Endothelial cell (in vitro differentiated cells): ENCODE results near the gene UBE2E1. TPM values are rescaled to one million over a fixed set of nuclear protein-coding genes. Genes with fewer than 3 reads are reported as not detected.

Source experiments
- DNase-seq: peaks from one replicate; pipeline ENCODE4 v3.0.0; 2021; ENCODE audit warnings: low spot score
- H3K27ac Mint-ChIP-seq: one replicate; pipeline ENCODE4 v1.8.0; 2021; ENCODE audit warnings: mixed read lengths, inconsistent platforms; ENCODE audit not compliant: unreplicated experiment
- H3K27me3 Mint-ChIP-seq: one replicate; pipeline ENCODE4 v1.8.0; 2021; ENCODE audit warnings: mild to moderate bottlenecking, moderate library complexity, mixed read lengths, inconsistent platforms; ENCODE audit not compliant: unreplicated experiment
- H3K36me3 Mint-ChIP-seq: one replicate; pipeline ENCODE4 v1.8.0; 2021; ENCODE audit warnings: mild to moderate bottlenecking, low read depth, mixed read lengths, inconsistent platforms; ENCODE audit not compliant: unreplicated experiment
- H3K4me1 Mint-ChIP-seq: one replicate; pipeline ENCODE4 v1.8.0; 2021; ENCODE audit warnings: mild to moderate bottlenecking, mixed read lengths, inconsistent platforms; ENCODE audit not compliant: unreplicated experiment
- H3K4me3 Mint-ChIP-seq: one replicate; pipeline ENCODE4 v1.8.0; 2021; ENCODE audit warnings: mild to moderate bottlenecking, mixed read lengths, inconsistent platforms; ENCODE audit not compliant: unreplicated experiment
- H3K9me3 Mint-ChIP-seq: one replicate; pipeline ENCODE4 v1.8.0; 2021; ENCODE audit warnings: mixed read lengths, inconsistent platforms; ENCODE audit not compliant: unreplicated experiment
- CTCF ChIP-seq: fragments of 200-600 bp; sonication (generic); IDR thresholded peaks from one replicate; pipeline ENCODE4 v1.5.0; 2021; ENCODE audit warnings: antibody characterized with exemption; ENCODE audit not compliant: unreplicated experiment
- total RNA-seq: library from RNA; stranded (reverse); fragmentation: NEBNext Ultra II Directional; extraction: Animal tissue kit (Norgen Biotek cat#: 25700); gene quantifications from one replicate; pipeline ENCODE4 v1.2.1, GENCODE V29; 2021; ENCODE audit not compliant: unreplicated experiment

The UBE2E1 gene
- total RNA-seq, 1 donor from 2014 or later = 129 TPM

DNA sequence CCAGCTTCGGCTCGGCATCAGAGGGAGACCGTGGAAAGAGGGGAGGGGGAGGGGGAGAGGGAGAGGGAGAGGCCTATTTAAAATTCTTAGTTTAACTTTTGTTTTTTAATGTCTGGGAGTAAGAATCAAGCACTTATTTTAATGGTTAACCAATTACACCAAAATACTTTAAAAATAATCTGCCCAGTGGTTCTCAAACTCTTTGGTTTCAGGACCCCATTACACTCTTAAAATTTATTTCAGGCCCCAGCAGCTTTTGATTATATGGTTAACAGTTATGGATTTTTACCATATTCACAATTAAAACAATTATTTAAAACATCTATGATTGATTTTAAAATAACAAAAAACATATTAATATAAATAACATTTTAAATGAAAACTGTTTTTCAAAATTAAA lies 66.6 kb downstream of the UBE2E1 start:
- DNase-seq = no peak
- no peak for TF ChIP-seq CTCF
- no peaks in the 10 kb centered on the region for H3K9me3 Mint-ChIP-seq
- H3K4me1 Mint-ChIP-seq = peaks cover 20% of the 10 kb centered on the region
- H3K36me3 Mint-ChIP-seq = no peaks in the 10 kb centered on the region
- no peaks in the 10 kb centered on the region for H3K27me3 Mint-ChIP-seq
- no peak overlapping the region for H3K4me3 Mint-ChIP-seq
- no peak overlapping the region for H3K27ac Mint-ChIP-seq

- peaks cover 10% of the 10 kb centered on the region for H3K36me3 Mint-ChIP-seq
- DNase-seq = no peak
- H3K4me1 Mint-ChIP-seq = peaks cover 20% of the 10 kb centered on the region
- H3K4me3 Mint-ChIP-seq = no peak overlapping the region
- H3K27ac Mint-ChIP-seq = no peak overlapping the region
- no peak for TF ChIP-seq CTCF
- H3K27me3 Mint-ChIP-seq = no peaks in the 10 kb centered on the region
- no peaks in the 10 kb centered on the region for H3K9me3 Mint-ChIP-seq
These were observed 68.2 kb downstream of the UBE2E1 start for GRCh38 chr3:23873941-23874340.

- H3K27me3 Mint-ChIP-seq = peaks cover 2% of the 10 kb centered on the region
- H3K36me3 Mint-ChIP-seq = peaks cover 14% of the 10 kb centered on the region
- H3K9me3 Mint-ChIP-seq = no peaks in the 10 kb centered on the region
- no peak overlapping the region for H3K27ac Mint-ChIP-seq
- no peak overlapping the region for H3K4me3 Mint-ChIP-seq
- no peak for DNase-seq
- H3K4me1 Mint-ChIP-seq = peaks cover 20% of the 10 kb centered on the region
- TF ChIP-seq CTCF = no peak
These were observed 68.8 kb downstream of the UBE2E1 start for GRCh38 chr3:23874359-23875112.

DNA sequence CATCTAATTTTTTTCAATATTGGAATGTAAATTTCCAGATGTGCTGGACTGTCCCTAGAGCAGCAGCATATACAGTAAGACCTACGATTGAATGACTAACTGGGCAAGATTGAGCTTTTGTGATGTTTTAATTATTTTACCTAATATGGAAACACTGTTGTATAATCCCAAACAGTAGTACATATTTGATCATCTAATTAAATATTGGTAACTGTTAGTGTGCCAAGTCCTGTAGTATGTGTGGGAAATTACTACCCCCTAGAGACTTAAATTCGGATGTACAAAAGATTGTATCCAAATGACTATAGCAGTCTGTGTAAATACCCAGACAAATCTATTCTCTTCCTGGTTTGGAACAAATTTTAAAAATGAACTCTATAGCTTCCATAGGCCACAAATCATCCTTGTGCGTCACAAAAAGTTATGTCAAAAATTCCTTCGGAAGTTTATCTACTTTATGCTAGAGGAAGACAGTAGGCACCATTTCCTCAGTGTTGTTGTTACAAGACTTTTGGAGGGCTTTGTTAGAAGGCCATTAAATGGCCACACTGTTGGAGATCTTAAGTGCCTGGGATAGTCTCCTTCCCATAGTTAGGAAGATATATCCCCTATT lies 69.5 kb downstream of the UBE2E1 start:
- no peak for DNase-seq
- Mint-ChIP-seq H3K4me3 (no peak overlapping the region), H3K27me3 (peaks cover 2% of the 10 kb centered on the region), H3K36me3 (peaks cover 14% of the 10 kb centered on the region), H3K9me3 (no peaks in the 10 kb centered on the region), H3K4me1 (peaks cover 20% of the 10 kb centered on the region), H3K27ac (no peak overlapping the region)
- no peak for TF ChIP-seq CTCF

DNA sequence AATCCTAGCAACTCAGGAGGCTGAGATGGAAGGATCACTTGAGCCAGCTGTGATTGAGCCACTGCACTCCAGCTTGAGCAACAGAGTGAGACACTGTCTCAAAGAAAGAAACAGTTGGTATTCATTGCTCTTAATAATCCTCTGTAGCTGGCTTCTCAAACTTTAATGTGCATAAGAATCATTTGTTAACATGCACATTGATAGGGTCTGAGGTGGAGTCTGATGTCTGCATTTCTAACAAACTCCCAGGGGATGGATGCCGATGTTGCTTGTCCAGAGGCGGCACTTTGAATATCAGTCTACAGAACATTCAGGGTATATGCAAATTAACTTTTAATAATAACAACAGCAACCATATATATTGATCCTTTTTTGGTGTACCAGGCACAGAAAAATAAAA lies 71.2 kb downstream of the UBE2E1 start:
- Mint-ChIP-seq H3K36me3 (peaks cover 20% of the 10 kb centered on the region), H3K27ac (no peak overlapping the region), H3K4me1 (peaks cover 35% of the 10 kb centered on the region), H3K4me3 (no peak overlapping the region), H3K27me3 (peaks cover 3% of the 10 kb centered on the region), H3K9me3 (no peaks in the 10 kb centered on the region)
- DNase-seq = no peak
- TF ChIP-seq CTCF = no peak
